Measurements from ENCODE around the gene TOR1AIP2.

DNA sequence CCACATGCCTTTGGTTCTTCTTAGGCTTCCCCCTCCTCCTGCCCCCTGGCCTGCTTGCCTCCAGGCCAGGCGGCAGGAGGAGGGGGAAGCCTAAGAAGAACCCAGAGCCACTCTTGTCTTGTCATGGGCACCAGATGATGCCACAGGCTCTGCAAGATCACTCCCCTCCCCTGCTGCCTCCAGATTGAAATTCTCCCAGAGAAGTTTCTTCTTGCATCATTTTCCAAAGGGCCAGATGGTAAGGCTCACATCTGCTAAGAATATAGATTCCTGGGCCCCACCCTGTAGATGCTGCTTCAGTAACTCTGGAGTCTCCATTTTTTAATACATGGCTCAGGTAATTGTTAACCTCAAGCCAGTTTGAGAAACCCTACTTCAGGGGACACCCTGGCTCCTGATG, 73.7 kb downstream of the TOR1AIP2 start:
- no peak for TF ChIP-seq CTCF (IDR thresholded peaks at IDR 0.05; ENCODE audit: low read length)
- TF ChIP-seq EZH2 (IDR thresholded peaks at IDR 0.05; ENCODE audit: borderline replicate concordance, low read length), result no peak

Measured in OCI-LY1 (cell line).